Chondrocyte (in vitro differentiated cells): ENCODE measurements around the gene G6PC3. TPM values are rescaled to one million over a fixed set of nuclear protein-coding genes. Genes with fewer than 3 reads are reported as not detected.

Source experiments
- DNase-seq: peaks from one replicate; pipeline ENCODE4 v3.0.0; 2021; ENCODE audit warnings: mixed read lengths, low spot score
- H3K27ac Mint-ChIP-seq: one replicate; pipeline ENCODE4 v1.8.0; 2021; ENCODE audit warnings: mild to moderate bottlenecking, moderate library complexity, mixed read lengths; ENCODE audit not compliant: unreplicated experiment
- H3K27me3 Mint-ChIP-seq: 2 replicates; pipeline ENCODE4 v1.8.0; 2021; ENCODE audit warnings: low read depth, mixed read lengths
- H3K36me3 Mint-ChIP-seq: 2 replicates; pipeline ENCODE4 v1.8.0; 2021; ENCODE audit warnings: low read depth, mixed read lengths
- H3K4me1 Mint-ChIP-seq: 2 replicates; pipeline ENCODE4 v1.8.0; 2021; ENCODE audit warnings: low read depth, mild to moderate bottlenecking, mixed read lengths
- H3K4me3 Mint-ChIP-seq: one replicate; pipeline ENCODE4 v1.8.0; 2021; ENCODE audit warnings: mild to moderate bottlenecking, moderate library complexity, mixed read lengths; ENCODE audit not compliant: unreplicated experiment
- H3K9me3 Mint-ChIP-seq: 2 replicates; pipeline ENCODE4 v1.8.0; 2021; ENCODE audit warnings: low read depth, mixed read lengths
- total RNA-seq: library from RNA; stranded (reverse); gene quantifications from 3 replicates; pipeline ENCODE4 v1.2.1, GENCODE V29; 2021
- TF ChIP-seq, protein P1 (sequence below): fragments of 200-600 bp; sonication (generic); IDR thresholded peaks from 2 replicates; pipeline ENCODE4 v1.5.0; 2021; ENCODE audit warnings: antibody characterized with exemption, mild to moderate bottlenecking, moderate library complexity

Gene G6PC3
- total RNA-seq, 1 donor from 2014 or later, result 59.2 TPM

DNA sequence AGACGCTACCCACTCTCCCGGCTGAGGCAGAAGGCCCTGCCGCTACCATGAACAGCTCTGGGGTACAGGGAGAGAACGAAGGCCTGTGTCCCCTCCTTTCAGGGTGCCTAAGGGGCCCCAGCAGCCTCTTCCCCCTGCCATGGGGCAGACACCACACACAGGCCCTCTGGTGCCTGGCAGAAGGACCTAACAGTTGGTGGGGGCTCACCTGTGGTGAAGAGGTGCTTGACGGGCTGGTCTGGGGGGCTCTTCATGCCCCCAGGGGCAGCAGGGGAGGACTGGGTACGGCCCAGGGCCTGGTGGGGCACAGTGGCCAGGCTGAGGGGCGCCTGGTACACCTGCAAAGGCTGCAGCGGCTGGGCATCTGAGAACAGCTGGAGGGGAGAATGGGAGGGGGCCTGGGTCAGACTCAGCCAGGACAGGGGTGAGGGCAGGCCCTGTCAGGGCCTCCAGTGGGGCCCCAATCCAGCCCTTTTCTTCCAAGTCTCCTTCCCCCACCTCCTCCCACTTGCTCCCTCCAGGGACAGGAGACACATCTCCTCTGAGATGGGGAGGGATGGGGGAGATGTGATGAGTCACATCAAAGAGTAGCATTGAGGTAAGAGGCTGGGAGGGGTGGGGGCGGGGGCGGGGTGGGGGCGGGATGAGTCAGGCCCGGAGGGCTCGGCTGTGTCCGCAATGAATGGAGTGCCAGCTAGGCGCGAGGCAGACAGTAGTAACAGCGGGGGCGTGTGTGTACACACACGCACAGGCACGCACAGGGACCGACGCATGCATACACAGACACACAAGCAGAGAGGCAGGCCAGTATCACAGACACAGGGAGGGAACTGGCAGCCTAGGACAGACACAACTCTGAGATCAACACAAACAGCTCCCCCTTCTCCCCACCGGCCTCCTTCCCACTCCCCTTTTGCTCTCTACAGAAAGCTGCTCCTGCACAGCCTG, 16.1 kb downstream of the G6PC3 start:
- no peaks in the 10 kb centered on the region for H3K27me3 Mint-ChIP-seq
- peaks cover 15% of the 10 kb centered on the region for H3K4me1 Mint-ChIP-seq
- TF ChIP-seq, protein P1, sequence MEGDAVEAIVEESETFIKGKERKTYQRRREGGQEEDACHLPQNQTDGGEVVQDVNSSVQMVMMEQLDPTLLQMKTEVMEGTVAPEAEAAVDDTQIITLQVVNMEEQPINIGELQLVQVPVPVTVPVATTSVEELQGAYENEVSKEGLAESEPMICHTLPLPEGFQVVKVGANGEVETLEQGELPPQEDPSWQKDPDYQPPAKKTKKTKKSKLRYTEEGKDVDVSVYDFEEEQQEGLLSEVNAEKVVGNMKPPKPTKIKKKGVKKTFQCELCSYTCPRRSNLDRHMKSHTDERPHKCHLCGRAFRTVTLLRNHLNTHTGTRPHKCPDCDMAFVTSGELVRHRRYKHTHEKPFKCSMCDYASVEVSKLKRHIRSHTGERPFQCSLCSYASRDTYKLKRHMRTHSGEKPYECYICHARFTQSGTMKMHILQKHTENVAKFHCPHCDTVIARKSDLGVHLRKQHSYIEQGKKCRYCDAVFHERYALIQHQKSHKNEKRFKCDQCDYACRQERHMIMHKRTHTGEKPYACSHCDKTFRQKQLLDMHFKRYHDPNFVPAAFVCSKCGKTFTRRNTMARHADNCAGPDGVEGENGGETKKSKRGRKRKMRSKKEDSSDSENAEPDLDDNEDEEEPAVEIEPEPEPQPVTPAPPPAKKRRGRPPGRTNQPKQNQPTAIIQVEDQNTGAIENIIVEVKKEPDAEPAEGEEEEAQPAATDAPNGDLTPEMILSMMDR, result no peak
- peaks cover 18% of the 10 kb centered on the region for H3K36me3 Mint-ChIP-seq
- H3K27ac Mint-ChIP-seq, result peak overlapping the region; percentile 87
- H3K4me3 Mint-ChIP-seq, result no peak overlapping the region
- DNase-seq, result no peak
- H3K9me3 Mint-ChIP-seq, result no peaks in the 10 kb centered on the region

DNA sequence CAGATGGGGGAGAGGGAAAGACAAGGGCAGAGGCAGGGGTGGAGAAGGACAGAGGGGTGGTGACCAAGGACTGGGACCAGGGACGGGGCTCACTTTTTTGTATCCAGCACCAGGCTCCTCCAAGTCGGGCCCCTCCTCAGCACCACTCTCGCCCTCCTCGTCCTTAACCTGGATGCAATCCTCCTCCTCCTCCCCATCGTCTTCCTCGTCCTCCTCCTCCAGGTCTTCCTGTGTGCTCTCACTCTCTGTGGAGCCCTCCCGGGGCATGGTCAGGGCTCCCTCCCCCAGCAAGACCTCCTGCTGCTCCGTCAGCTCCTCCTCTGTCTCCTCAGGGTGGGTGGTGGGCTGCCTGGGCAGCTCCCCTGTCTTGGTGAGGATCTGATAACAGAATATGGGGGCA, 16.8 kb downstream of the G6PC3 start:
- H3K4me1 Mint-ChIP-seq, result peaks cover 15% of the 10 kb centered on the region
- no peak for DNase-seq
- TF ChIP-seq, protein P1, result no peak
- no peak overlapping the region for H3K4me3 Mint-ChIP-seq
- H3K27ac Mint-ChIP-seq, result peak overlapping the region; percentile 87
- no peaks in the 10 kb centered on the region for H3K9me3 Mint-ChIP-seq
- H3K27me3 Mint-ChIP-seq, result no peaks in the 10 kb centered on the region
- H3K36me3 Mint-ChIP-seq, result peaks cover 17% of the 10 kb centered on the region

GRCh38 chr17:44088254-44088653, 17.7 kb downstream of the G6PC3 start:
- H3K27me3 Mint-ChIP-seq, result no peaks in the 10 kb centered on the region
- H3K9me3 Mint-ChIP-seq, result no peaks in the 10 kb centered on the region
- no peak for DNase-seq
- H3K4me1 Mint-ChIP-seq, result peaks cover 15% of the 10 kb centered on the region
- H3K4me3 Mint-ChIP-seq, result no peak overlapping the region
- TF ChIP-seq, protein P1, result no peak
- no peak overlapping the region for H3K27ac Mint-ChIP-seq
- H3K36me3 Mint-ChIP-seq, result peaks cover 16% of the 10 kb centered on the region

DNA sequence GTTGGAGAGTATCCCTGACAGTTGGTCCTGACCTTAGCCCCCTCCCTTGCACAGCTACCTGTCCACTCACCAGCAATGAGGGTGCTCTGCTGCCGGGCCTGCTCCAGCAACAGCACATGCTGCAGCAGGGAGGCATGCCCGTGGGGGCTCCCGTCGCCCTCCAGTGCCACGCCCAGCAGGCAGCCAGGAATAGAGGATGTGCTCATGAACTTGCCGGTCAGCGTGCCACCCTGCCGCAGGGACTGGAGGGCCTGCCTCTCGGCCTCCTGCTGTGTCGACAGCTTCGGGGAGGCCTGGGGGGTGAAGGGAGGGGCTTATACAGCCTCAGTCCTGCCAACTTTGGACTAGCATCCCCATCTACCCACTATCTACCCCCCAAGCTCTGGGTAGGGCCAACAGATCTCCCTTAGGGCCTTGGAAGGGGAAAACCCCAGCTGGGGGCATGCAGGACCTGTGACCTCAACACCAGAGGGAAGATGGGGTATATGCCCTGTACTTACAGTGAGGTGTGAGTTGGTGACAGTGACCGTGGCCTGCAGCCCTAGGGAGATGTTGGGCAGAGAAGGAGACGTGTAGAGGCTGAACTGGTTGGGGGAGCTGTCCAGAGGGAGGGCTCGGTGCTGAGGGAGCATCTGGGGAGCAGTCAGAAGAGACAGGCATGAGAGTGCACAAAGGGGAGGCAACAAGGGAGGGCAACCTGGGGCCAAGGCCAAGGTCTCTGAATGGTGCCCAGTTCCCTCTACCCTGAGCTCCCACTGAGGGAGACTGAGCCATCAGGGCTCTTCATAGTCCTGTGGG, 20.9 kb downstream of the G6PC3 start:
- peaks cover 32% of the 10 kb centered on the region for H3K4me1 Mint-ChIP-seq
- H3K4me3 Mint-ChIP-seq, result no peak overlapping the region
- no peak overlapping the region for H3K27ac Mint-ChIP-seq
- H3K27me3 Mint-ChIP-seq, result no peaks in the 10 kb centered on the region
- DNase-seq, result no peak
- H3K36me3 Mint-ChIP-seq, result peaks cover 10% of the 10 kb centered on the region
- TF ChIP-seq, protein P1, result no peak
- H3K9me3 Mint-ChIP-seq, result no peaks in the 10 kb centered on the region

DNA sequence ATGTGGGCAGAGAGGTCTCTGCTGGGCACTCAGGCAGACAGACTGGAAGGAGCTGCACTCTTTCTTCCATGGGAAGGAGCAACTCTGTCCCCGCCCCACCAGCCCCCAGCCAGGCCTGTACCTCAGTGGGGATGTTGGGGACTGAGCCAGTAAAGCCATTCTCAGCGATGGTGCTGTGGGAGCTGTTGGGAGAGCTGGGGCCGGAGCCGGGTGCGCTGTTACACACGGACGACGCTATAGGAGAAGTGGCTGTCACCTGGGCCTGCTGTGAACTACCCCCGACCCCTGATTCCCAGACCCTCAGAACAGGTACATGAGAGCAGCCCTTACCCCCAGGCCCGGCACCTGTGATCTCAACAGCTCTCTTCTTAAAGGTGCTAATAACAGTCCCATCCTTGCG, 21.5 kb downstream of the G6PC3 start:
- Mint-ChIP-seq H3K9me3 (no peaks in the 10 kb centered on the region), H3K27ac (no peak overlapping the region), H3K4me3 (no peak overlapping the region), H3K4me1 (peaks cover 33% of the 10 kb centered on the region), H3K27me3 (no peaks in the 10 kb centered on the region), H3K36me3 (peaks cover 9% of the 10 kb centered on the region)
- DNase-seq, result no peak
- TF ChIP-seq, protein P1, result no peak
